MCF 10A (cell line): ENCODE results near the gene ZNF333. TPM values are rescaled to one million over a fixed set of nuclear protein-coding genes. Genes with fewer than 3 reads are reported as not detected.

ENCODE experiments used
- BruUV-seq: library from RNA; stranded (reverse); fragments of 400-500 nt; replicated peaks from 2 replicates; lab custom pipeline; 2021; lab: Mats Ljungman, UMichigan
- CTCF ChIA-PET: fragments of 300-600 bp; sonication (Branson Sonifier 250); formaldehyde crosslinking; extraction: SDS; loops from one replicate; lab custom pipeline; 2021; ENCODE audit warnings: antibody characterized with exemption, inconsistent platforms; lab: Yijun Ruan, JAX
- POLR2A ChIA-PET: fragments of 300-600, 350-650 bp; sonication (Branson Sonifier 250); formaldehyde crosslinking; extraction: SDS; loops from one replicate; lab custom pipeline; 2020; ENCODE audit warnings: antibody characterized with exemption, inconsistent platforms; lab: Yijun Ruan, JAX
- DNase-seq: peaks from one replicate; pipeline ENCODE4 v3.0.0-alpha.2; 2018; ENCODE audit not compliant: unreplicated experiment
- H3K27ac Mint-ChIP-seq: one replicate; pipeline ENCODE4 v1.8.0; 2022; ENCODE audit warnings: mild to moderate bottlenecking, low read depth, mixed read lengths; ENCODE audit not compliant: unreplicated experiment
- H3K27me3 Mint-ChIP-seq: one replicate; pipeline ENCODE4 v1.8.0; 2022; ENCODE audit warnings: mixed read lengths; ENCODE audit not compliant: insufficient read depth, unreplicated experiment
- H3K36me3 Mint-ChIP-seq: one replicate; pipeline ENCODE4 v1.8.0; 2022; ENCODE audit warnings: mild to moderate bottlenecking, moderate library complexity, mixed read lengths; ENCODE audit not compliant: insufficient read depth, unreplicated experiment
- H3K4me1 Mint-ChIP-seq: one replicate; pipeline ENCODE4 v1.8.0; 2022; ENCODE audit warnings: mixed read lengths; ENCODE audit not compliant: insufficient read depth, unreplicated experiment
- H3K4me3 Mint-ChIP-seq: one replicate; pipeline ENCODE4 v1.8.0; 2022; ENCODE audit warnings: mild to moderate bottlenecking, moderate library complexity, mixed read lengths; ENCODE audit not compliant: unreplicated experiment
- H3K9me3 Mint-ChIP-seq: one replicate; pipeline ENCODE4 v1.8.0; 2022; ENCODE audit warnings: mixed read lengths; ENCODE audit not compliant: unreplicated experiment
- CTCF ChIP-seq: fragments of 200-600 bp; IDR thresholded peaks from one replicate; pipeline ENCODE4 v1.8.0; 2022; ENCODE audit warnings: antibody characterized with exemption, mild to moderate bottlenecking; ENCODE audit not compliant: unreplicated experiment
- intact Hi-C: fragments of 100-400 bp; cut with micrococcal nuclease; formaldehyde crosslinking; loops from 2 replicates; pipeline ENCODE4 v1.14.1; 2022
- total RNA-seq: library from RNA; stranded (reverse); gene quantifications from 2 replicates; pipeline ENCODE4 v1.2.3, GENCODE V29; 2022

Gene ZNF333
- total RNA-seq, 1 experiment from 2014 or later, result 15.4 TPM

- CTCF ChIA-PET, result interaction anchor here (0.7 kb wide), 1 partner anchor 69 kb away, joined by 3 read pairs; no protein-coding TSS in a partner anchor
- H3K4me1 Mint-ChIP-seq, result no peaks in the 10 kb centered on the region
- peaks cover 60% of the 10 kb centered on the region for H3K36me3 Mint-ChIP-seq
- no TSS peak for BruUV-seq
- H3K9me3 Mint-ChIP-seq, result no peaks in the 10 kb centered on the region
- H3K4me3 Mint-ChIP-seq, result no peak overlapping the region
- no peak overlapping the region for H3K27ac Mint-ChIP-seq
- DNase-seq, result no peak
- TF ChIP-seq CTCF, result no peak
- no peaks in the 10 kb centered on the region for H3K27me3 Mint-ChIP-seq
- POLR2A ChIA-PET, result interaction anchor here (0.7 kb wide), 1 partner anchor 607 kb away, joined by 3 read pairs; no protein-coding TSS in a partner anchor
- intact Hi-C loops, result no loop called here
These were observed 79.4 kb downstream of the ZNF333 start for GRCh38 chr19:14769201-14769600.

GRCh38 chr19:14770136-14770535, 80.3 kb downstream of the ZNF333 start:
- ChIA-PET POLR2A (interaction anchor here (0.6 kb wide), 1 partner anchor 80 kb away, joined by 3 read pairs; no protein-coding TSS in a partner anchor), CTCF (interaction anchor here (0.7 kb wide), 1 partner anchor 199 kb away, joined by 3 read pairs; the partner anchor contains the start of gene NDUFB7)
- intact Hi-C loops, result no loop called here
- no peaks in the 10 kb centered on the region for H3K27me3 Mint-ChIP-seq
- no peak for DNase-seq
- TF ChIP-seq CTCF, result no peak
- H3K36me3 Mint-ChIP-seq, result peaks cover 60% of the 10 kb centered on the region
- no peak overlapping the region for H3K4me3 Mint-ChIP-seq
- no peaks in the 10 kb centered on the region for H3K4me1 Mint-ChIP-seq
- BruUV-seq, result no TSS peak
- H3K9me3 Mint-ChIP-seq, result no peaks in the 10 kb centered on the region
- H3K27ac Mint-ChIP-seq, result no peak overlapping the region

- Mint-ChIP-seq H3K27ac (no peak overlapping the region), H3K27me3 (no peaks in the 10 kb centered on the region), H3K36me3 (peaks cover 53% of the 10 kb centered on the region), H3K9me3 (no peaks in the 10 kb centered on the region), H3K4me1 (peaks cover 5% of the 10 kb centered on the region), H3K4me3 (no peak overlapping the region)
- no TSS peak for BruUV-seq
- DNase-seq, result no peak
- ChIA-PET CTCF (interaction anchor here (0.7 kb wide), 1 partner anchor 17 kb away, joined by 5 read pairs; no protein-coding TSS in a partner anchor), POLR2A (no interaction called here)
- intact Hi-C loops, result no loop called here
- TF ChIP-seq CTCF, result no peak
These were observed 81.3 kb downstream of the ZNF333 start for GRCh38 chr19:14770944-14771839.

- Mint-ChIP-seq H3K4me1 (peaks cover 6% of the 10 kb centered on the region), H3K4me3 (no peak overlapping the region), H3K36me3 (peaks cover 48% of the 10 kb centered on the region), H3K27ac (no peak overlapping the region), H3K9me3 (no peaks in the 10 kb centered on the region), H3K27me3 (no peaks in the 10 kb centered on the region)
- ChIA-PET CTCF (interaction anchor here (0.7 kb wide), 1 partner anchor 14 kb away, joined by 3 read pairs; no protein-coding TSS in a partner anchor), POLR2A (no interaction called here)
- DNase-seq, result no peak
- no peak for TF ChIP-seq CTCF
- no TSS peak for BruUV-seq
- intact Hi-C loops, result no loop called here
These were observed 82.6 kb downstream of the ZNF333 start for GRCh38 chr19:14772467-14772866.
